ENCODE measurements around the gene PXK. TPM values are rescaled to one million over a fixed set of nuclear protein-coding genes. Genes with fewer than 3 reads are reported as not detected.

PXK gene
- 4.1 to 5.8 TPM (median 4.8 TPM) in 5 replicates for total RNA-seq (2022; extraction: Qiagen RNA extraction)

DNA sequence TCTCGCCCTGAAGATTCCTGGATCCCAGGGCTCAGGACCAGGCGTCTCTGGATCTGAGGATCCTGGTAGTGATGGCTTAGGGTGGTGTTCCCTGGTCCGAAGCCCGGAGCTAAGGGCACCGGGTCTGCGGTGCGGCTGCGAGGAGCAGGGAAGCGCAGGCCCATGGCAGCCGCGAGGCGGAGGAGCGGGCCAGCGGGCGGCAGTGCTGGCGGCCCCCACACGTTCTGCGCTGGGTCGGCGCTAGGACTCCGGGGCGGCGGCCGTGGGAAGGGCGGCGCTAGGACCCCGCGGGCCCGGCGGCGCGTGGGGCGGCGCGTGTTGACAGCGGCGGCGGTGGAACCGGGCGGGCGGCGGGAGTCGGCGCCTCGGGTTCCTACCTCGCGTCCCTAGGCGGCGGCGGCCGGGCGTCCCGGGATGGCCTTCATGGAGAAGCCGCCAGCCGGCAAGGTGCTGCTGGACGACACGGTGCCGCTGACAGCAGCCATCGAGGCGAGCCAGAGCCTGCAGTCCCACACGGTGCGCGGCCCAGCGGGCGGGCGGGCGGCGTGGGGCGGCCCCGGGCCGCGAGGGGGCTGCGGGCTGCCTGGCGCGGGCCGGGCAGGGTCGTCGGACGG, at the start of gene PXK:
Gene PXK, plus strand, starts transcription at position 318 of the 614 bp plus-strand sequence. Its CDS starts 97 bp downstream, at position 415.

DNA sequence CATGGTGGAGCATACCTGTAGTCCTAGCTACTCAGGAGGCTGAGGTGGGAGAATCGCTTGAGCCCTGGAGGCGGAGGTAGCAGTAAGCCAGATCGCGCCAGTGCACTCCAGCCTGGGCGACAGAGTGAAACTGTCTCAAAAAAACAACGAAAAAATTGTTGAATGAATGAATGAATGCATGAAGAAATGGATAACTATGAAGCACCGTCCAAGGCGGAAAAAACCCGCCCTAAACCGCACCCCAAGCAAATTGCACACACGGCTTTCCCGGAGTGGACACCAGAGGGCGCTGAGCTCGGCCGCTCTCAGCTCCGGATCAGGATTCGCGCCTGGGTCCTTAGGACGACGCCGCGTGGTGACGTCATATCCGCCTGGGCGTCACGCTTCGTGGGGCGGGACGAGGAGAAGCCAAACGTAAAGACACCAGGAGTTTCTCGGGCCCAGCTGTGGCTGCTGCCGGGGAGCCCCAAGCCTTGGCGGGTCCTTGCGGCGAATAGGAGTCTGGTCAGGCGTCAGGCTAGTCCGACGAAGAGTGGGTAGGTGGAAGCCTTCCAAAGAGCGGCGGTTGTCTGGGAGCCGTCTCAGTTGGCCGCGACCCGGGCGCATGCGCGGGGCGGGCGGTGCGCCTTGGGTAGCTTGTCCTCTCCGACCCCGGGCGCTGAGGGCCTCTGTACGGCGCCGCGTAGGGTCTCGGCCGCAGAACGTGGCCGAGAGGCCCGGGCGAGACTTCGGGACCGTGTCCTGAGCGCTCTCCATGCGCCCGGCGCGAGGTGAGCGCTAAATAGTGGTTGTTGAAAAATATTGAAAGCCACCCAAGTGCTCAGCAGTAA, 26.6 kb upstream of the PXK start, which contains the start of the genes HTD2 and RPP14:
Gene HTD2, plus strand, starts transcription at position 639 of the 830 bp plus-strand sequence. CDS start 11,094 bp downstream, outside the sequence.
Gene RPP14, plus strand, starts transcription at position 364 of the 830 bp plus-strand sequence. CDS start 4,085 bp downstream, outside the sequence.

DNA sequence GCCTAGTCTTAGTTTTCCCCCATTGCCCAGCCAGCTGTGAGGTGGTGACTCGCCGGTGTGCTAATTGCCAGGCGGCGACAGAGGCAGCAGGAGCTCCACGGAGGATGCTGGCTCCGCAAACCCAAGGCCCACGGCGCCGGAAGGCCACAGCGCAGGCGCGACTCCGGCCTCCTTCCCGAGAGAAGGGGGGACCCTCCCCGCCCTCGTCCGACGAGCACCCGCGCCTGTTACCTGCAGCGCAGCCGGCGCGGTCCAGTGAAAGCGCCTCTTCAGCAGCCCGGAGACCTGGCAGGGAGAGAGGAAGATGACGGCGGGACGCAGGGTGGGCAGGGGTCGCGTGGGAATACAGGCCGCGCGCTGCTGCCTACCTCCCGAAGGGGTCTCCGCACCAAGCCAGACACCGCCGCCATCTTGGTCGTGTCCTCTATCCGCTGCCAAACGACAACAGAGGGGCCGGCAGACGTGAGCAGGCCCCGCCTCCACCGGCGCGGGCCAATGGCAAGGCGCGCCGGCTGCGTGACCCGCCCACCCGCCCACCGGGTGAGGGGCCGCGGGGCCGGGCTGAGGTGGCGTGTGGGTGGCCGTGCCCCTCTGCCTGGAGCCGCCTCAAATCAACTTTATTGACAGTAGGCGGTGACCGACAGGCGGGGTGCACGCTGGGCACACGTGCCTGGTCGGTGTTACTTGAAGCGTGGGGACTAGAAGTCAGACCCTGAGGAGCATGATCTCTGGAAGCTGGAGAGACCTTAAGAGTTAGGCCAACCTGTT, 100.9 kb downstream of the PXK start, which contains the start of gene PDHB:
Gene PDHB, minus strand, starts transcription at position 433 of the 768 bp plus-strand sequence. Its CDS starts 23 bp downstream, at position 410.

Other genes starting within 250 kb of the PXK start
- gene DNASE1L3, start 121.9 kb upstream of the PXK start, total RNA-seq (2022; extraction: Qiagen RNA extraction) = 0.21 TPM in 1 of 5 replicates, not detected in the others
- gene ABHD6, start 95.1 kb upstream of the PXK start, total RNA-seq (2022; extraction: Qiagen RNA extraction) = 9.0 to 10.9 TPM (median 10.6 TPM) in 5 replicates
- 9.0 to 12.6 TPM (median 10.8 TPM) in 5 replicates for gene RPP14, start 26.6 kb upstream of the PXK start, total RNA-seq (2022; extraction: Qiagen RNA extraction)
- 7.3 to 8.3 TPM (median 7.7 TPM) in 5 replicates for gene HTD2, start 26.4 kb upstream of the PXK start, total RNA-seq (2022; extraction: Qiagen RNA extraction)
- gene PDHB, start 100.9 kb downstream of the PXK start, total RNA-seq (2022; extraction: Qiagen RNA extraction) = 57.1 to 63.4 TPM (median 60.5 TPM) in 5 replicates
- gene KCTD6, start 159.2 kb downstream of the PXK start, total RNA-seq (2022; extraction: Qiagen RNA extraction) = 6.2 to 9.8 TPM (median 7.5 TPM) in 5 replicates
- gene ACOX2, start 204.3 kb downstream of the PXK start, total RNA-seq (2022; extraction: Qiagen RNA extraction) = 5.9 to 9.8 TPM (median 7.6 TPM) in 5 replicates
- gene FAM107A, start 244.5 kb downstream of the PXK start, total RNA-seq (2022; extraction: Qiagen RNA extraction) = 0.11 to 0.24 TPM (median 0.20 TPM) in 5 replicates